Transverse colon (tissue), 4 donors: ENCODE measurements around the gene VSIG2.

Experiments used
- EP300 ChIP-seq: sonication (generic); formaldehyde crosslinking; IDR thresholded peaks from one replicate; pipeline ENCODE4 v1.6.1; 2017; ENCODE audit warnings: antibody characterized with exemption, low read depth
- POLR2A ChIP-seq: fragments of 450-650 bp; IDR thresholded peaks from one replicate; pipeline ENCODE4 v1.6.1; 2016; ENCODE audit warnings: antibody characterized with exemption, mild to moderate bottlenecking, moderate library complexity
- POLR2AphosphoS5 ChIP-seq, 3 donors: sonication (generic); formaldehyde crosslinking; IDR thresholded peaks; one replicate each; pipeline ENCODE4 v1.6.1; 2016; ENCODE audit warnings: antibody characterized with exemption in 3 of 3
- TF ChIP-seq, protein P1 (sequence below), 5 experiments: fragments of 200-600 bp in 3 of 5; fragments of 450-650 bp in 2 of 5; sonication (generic) in 3 of 5; IDR thresholded peaks; 1 replicate in 2 of 5; 2 replicates in 3 of 5; pipeline ENCODE4 v1.5.1; 2016 to 2017; ENCODE audit warnings: antibody characterized with exemption in 5 of 5, inconsistent platforms in 3 of 5, mild to moderate bottlenecking in 2 of 5, moderate library complexity in 1 of 5

DNA sequence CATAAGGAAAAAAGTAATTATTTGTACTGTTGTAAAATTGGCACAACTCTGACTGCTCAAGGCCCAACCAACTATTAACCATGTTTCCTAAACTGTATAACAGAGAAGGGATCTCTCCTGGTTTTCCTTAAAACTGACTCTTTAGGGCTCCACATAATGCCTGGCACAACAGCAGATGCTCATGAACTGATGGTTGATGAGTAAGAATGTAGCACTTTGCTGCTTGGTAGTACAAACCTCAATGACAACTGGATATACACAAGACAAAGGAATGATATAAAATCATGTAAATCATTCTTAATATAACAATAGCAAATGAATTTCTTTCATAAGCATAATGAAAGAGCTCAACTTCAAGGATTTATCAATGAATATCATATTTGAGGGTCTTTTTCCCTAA lies 36.5 kb upstream of the VSIG2 start:
- TF ChIP-seq, protein P1, sequence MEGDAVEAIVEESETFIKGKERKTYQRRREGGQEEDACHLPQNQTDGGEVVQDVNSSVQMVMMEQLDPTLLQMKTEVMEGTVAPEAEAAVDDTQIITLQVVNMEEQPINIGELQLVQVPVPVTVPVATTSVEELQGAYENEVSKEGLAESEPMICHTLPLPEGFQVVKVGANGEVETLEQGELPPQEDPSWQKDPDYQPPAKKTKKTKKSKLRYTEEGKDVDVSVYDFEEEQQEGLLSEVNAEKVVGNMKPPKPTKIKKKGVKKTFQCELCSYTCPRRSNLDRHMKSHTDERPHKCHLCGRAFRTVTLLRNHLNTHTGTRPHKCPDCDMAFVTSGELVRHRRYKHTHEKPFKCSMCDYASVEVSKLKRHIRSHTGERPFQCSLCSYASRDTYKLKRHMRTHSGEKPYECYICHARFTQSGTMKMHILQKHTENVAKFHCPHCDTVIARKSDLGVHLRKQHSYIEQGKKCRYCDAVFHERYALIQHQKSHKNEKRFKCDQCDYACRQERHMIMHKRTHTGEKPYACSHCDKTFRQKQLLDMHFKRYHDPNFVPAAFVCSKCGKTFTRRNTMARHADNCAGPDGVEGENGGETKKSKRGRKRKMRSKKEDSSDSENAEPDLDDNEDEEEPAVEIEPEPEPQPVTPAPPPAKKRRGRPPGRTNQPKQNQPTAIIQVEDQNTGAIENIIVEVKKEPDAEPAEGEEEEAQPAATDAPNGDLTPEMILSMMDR (IDR thresholded peaks at IDR 0.05), result no peak
- TF ChIP-seq EP300, result no peak
- no peak for TF ChIP-seq POLR2A
- TF ChIP-seq POLR2AphosphoS5 (IDR thresholded peaks at IDR 0.05), result no peak
